Measurements from ENCODE around the gene MAT1A.
"Not testable (repeated sequence)": the region's sequence is repeated elsewhere in the genome, so short reads cannot be mapped to it uniquely, and the experiment has no call there.

MAT1A gene

GRCh38 chr10:80244371-80244770, 45.1 kb downstream of the MAT1A start:
- in situ Hi-C loops (cut with MboI; ENCODE audit: low sequenced_read_pairs, unreplicated experiment); DNase-seq (ENCODE audit: low spot score): not testable (repeated sequence)

- DNase-seq (ENCODE audit: low spot score); in situ Hi-C loops (cut with MboI; ENCODE audit: low sequenced_read_pairs, unreplicated experiment): not testable (repeated sequence)
Measured at GRCh38 chr10:80242341-80242740, 47.1 kb downstream of the MAT1A start.

- DNase-seq (ENCODE audit: low spot score); in situ Hi-C loops (cut with MboI; ENCODE audit: low sequenced_read_pairs, unreplicated experiment): not testable (repeated sequence)
Measured at GRCh38 chr10:80236457-80236856, 53.0 kb downstream of the MAT1A start.

GRCh38 chr10:80234331-80235235, 54.9 kb downstream of the MAT1A start:
- DNase-seq (ENCODE audit: low spot score); in situ Hi-C loops (cut with MboI; ENCODE audit: low sequenced_read_pairs, unreplicated experiment): not testable (repeated sequence)

DNA sequence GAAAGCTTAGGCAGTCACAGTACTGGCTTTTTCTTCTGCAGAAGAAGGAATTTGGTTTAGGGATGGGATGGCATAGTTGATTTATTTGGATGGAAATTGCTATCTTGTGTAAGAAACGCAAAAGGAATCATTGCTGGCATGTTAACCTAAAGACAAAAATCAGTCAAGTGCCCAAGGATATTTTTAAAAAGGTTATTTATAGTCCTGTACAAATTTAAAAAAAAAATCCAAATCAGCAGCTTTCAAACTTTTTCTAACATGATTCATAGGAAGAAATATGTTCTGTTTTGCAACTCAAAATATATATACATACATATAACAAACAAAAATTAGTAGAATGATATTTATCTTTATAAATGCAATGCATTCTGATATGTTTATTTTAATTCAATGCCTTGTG, 55.6 kb downstream of the MAT1A start:
- in situ Hi-C loops (cut with MboI; ENCODE audit: low sequenced_read_pairs, unreplicated experiment); DNase-seq (ENCODE audit: low spot score): not testable (repeated sequence)

GRCh38 chr10:80226723-80227122, 62.7 kb downstream of the MAT1A start:
- not testable (repeated sequence) for DNase-seq (ENCODE audit: low spot score)
- in situ Hi-C loops (cut with MboI; ENCODE audit: low sequenced_read_pairs, unreplicated experiment) = loop anchor here (10.0 kb wide), 1 partner anchor 72 kb away; no protein-coding TSS in a partner anchor

- in situ Hi-C loops (cut with MboI; ENCODE audit: low sequenced_read_pairs, unreplicated experiment) = loop anchor here (10.0 kb wide), 1 partner anchor 68 kb away; no protein-coding TSS in a partner anchor
- not testable (repeated sequence) for DNase-seq (ENCODE audit: low spot score)
Measured at GRCh38 chr10:80223031-80223419, 66.4 kb downstream of the MAT1A start.

All from GM13976 (cell line).